NCI-H1930 (cell line): Measurements from ENCODE around the gene RFX1.
"Not testable (repeated sequence)": the region's sequence is repeated elsewhere in the genome, so short reads cannot be mapped to it uniquely, and the experiment has no call there.

Source experiments
- DNase-seq, 2 experiments: peaks; one replicate each; lab custom pipeline; 2025; lab: John Stamatoyannopoulos, UW

The RFX1 gene

DNA sequence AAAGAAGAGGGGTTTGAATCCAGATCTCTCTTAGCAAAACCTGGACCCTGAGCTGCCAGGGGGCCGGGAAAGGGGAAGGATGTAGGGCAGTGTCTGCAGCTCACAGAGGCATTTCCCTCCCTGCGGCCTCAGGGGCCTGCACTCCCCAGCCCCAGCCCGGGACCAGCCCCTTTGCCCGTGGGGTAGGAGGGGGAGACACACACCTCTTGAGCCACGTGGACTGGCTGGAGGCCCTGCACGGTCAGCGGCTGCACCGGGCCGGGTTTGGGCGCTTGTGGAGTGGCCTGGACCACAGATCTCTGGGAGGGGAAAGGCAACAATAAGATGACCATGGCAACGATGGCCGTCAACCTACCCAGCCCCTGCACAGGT lies 26.9 kb downstream of the RFX1 start:
- no peak for DNase-seq

DNA sequence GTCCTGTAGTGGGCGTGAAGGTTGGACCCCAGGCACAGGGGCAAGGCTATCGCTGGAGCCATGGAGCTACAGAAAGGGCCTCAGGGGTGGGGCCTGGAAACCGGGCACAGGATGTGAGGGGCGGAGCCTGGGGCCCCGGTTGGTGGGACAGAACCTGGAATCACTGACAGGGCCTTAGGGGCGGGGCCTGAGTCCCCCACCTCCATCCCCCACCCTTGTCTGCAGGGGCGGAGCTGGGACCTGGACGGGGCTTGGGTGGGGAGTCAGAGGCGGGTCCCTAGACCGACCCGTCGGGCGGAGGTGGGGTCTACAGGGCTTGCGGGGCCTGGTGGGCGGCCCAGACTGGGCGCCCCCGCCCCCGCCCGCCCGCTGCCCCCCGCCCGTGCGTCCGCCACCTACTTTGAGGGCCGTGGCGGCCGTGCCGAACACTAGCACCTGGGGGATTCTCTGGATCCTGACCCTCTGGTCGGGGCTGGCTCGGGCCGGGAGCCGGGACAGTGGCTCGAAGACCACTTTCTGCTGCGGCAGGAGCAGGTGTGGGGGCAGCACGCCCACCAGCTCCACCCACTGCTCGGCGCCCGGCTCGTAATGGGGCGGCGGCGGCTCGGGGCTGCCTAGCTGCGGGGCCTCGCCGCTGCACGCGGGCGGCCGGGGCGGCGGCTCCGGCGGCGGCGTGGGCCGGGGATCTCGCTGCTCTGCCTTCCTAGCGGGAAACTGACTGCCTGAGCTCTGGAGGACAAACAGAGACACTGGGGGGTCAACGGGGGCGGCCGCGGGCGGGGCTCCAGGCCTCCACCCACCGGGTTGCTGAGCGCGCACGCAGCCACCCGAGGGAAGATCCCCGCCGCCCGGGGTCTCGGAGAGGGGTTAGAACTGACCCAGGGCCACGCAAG lies 27.5 kb downstream of the RFX1 start:
- DNase-seq = peak; percentile 30 to 62

DNA sequence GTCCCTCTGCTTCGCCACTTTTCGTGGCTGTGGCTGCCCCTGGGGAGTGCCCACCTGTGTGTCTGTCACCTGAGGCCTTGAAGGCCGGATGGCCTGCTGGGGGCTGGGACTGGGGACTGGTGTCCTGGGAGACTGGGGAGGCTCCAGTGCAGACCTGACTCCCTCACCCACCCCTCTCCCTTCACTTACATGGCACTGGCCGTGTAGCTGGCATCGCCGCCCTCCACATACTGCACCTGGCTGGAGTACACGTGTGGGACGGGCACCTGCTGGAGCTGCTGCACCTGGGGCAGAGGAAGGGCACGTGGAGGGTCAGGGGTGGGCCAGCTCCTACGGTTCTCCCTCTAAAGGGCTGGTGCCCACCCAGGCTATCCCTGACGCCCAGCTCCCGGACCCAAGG lies 28.3 kb downstream of the RFX1 start:
- DNase-seq = no peak

- no peak for DNase-seq
Observed at GRCh38 chr19:13976446-13976845, 29.7 kb downstream of the RFX1 start.

- DNase-seq = no peak
Observed at GRCh38 chr19:13975870-13976269, 30.2 kb downstream of the RFX1 start.

GRCh38 chr19:13974073-13974472 lies 32.0 kb downstream of the RFX1 start:
- DNase-seq = no peak

DNA sequence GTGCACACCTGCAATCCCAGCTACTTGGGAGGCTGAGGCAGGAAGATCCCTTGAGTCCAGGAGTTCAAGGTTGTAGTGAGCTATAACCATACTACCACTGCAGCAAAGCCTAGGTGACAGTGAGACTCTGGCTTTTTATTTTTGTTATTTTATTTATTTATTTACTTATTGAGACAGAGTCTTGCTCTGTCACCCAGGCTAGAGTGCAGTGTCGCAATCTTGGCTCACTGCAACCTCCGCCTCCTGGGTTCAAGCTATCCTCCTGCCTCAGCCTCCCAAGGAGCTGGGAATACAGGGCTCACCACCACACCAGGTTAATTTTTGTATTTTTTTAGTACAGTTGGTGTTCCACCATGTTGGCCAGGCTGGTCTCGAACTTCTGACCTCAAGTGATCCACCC lies 32.6 kb downstream of the RFX1 start:
- not testable (repeated sequence) for DNase-seq

- no peak for DNase-seq
Observed at GRCh38 chr19:13972368-13973155, 33.6 kb downstream of the RFX1 start.

GRCh38 chr19:13971868-13972267 lies 34.3 kb downstream of the RFX1 start:
- DNase-seq = not testable (repeated sequence)

DNA sequence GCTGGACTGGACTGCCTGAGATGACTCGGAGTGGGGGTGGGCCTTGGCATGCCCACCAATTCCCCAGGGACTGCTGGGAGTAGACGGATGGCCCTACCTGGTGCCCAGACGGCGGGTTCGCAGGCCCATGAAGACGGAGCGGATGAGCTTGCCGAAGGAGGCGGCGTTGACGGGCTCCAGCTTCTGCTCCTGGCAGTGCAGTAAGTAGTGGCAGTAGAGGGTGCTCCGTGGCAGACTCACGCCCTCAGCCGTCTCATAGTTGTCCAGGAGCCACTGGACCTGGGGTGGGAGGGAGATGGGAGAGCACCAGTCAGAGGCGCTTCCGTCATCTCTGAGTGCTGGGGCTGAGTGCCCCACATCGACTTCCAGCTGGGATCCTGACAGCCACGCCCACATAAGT lies 36.2 kb downstream of the RFX1 start:
- no peak for DNase-seq

DNA sequence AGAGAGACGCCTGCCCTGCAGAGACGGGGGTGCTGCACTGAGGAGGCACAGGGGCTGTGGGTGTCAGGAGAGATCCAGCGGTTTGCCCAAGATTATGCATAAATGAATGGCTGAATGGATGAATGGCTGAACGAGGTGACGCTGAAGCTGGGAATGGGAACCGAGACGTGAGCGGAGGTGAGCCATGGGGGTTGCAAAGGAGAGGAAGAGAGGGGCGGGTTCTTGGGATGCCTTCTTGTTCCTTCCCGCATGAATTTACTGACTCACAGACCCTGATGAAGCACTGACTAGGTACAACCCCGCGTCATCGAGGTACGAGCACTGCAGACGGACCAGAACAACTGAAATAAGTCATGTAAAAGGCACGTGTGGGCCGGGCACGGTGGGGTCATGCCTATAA lies 37.1 kb downstream of the RFX1 start:
- DNase-seq = no peak

- DNase-seq = no peak
Observed at GRCh38 chr19:13968383-13968935, 37.7 kb downstream of the RFX1 start.

GRCh38 chr19:13967206-13967605 lies 38.9 kb downstream of the RFX1 start:
- DNase-seq = not testable (repeated sequence)

- no peak for DNase-seq
Observed at GRCh38 chr19:13966684-13967128, 39.4 kb downstream of the RFX1 start.

DNA sequence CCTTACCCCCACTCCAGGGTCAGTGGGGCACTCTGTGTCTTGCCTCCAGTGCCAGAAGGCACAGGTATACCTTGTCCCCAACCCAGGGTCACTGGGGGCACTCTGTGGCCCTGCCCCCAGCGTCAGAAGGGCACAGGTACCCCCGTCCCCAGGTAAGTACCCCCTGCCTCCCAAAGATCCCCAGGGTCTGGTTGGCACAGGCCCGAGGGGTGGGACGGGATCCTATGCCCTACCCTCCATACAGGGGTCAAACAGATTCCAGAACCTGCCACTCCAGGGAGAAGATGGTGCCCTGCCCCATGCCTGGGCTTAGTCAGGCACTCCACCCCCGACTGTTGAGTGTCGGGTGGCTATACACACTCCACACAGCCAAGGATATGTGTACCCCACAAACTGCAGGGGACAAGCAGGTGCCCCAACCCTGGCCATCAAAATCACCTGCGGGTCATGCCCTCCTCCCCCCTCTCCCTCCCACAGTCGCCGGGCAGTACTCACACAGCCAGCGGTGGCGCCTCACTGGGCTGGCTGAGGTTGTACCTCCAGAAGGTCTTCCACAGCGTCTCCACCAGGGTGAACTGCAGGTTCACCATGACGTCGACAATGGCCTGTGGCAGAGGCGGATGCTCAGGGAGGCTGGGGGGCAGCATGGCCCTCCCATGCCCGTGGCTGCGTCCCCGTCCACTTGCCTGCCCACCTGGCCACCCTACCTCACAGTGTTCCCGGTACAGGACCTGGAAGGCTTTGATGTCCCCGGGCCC lies 40.0 kb downstream of the RFX1 start:
- no peak for DNase-seq

DNA sequence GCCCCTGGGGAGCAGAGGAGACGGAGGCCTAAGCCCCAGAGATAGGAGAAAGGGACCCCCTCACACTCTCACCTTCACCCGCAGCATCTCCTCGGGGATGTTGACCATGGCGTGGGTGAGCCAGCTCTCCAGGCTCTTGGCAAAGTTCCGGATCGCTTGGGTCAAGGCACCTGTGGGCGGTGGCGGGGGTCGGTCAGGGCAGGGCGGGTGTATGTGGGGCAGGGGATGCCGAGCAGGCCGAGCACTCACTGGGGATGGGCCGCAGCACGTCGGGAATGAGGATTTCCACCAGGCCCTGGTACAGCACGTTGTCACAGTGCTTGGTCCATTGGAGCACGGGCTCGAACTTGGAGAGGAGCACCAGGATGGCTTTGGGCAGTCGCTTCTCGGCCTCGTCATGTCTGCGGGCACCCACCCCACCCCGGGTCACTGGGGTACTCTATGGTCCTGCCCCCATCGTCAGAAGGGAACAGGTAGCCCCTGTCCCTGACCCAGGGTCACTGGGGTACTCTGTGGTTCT lies 40.7 kb downstream of the RFX1 start:
- DNase-seq = no peak

- DNase-seq = no peak
Observed at GRCh38 chr19:13964776-13965175, 41.3 kb downstream of the RFX1 start.

DNA sequence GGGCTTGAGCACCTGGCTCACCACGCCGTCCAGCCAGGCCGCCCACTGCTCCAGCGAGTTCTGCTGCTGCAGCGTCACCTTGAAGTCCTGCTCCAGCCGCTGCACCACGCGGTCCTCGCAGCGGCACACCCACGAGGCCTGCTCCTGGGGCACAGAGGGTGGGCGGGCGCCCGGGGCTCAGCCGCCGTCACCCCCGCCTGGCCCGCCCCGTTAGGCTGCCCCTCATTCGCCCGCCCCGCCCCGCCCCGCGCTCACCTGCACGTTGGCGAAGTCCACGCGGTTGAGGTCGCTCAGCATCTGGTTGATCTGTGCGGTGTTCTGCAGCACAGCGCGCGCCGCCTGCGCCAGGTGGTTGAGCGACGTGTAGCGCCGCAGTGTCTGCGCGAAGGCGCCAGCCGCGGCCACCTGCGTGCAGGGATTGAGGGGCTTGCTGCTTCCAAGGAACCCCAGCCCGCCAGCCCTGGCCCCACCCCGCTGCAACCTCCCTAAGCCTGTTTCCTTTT lies 42.5 kb downstream of the RFX1 start:
- DNase-seq = no peak

GRCh38 chr19:13962699-13963602 lies 43.2 kb downstream of the RFX1 start:
- DNase-seq = no peak
